ENCODE measurements around the gene FTO. TPM values are rescaled to one million over a fixed set of nuclear protein-coding genes. Genes with fewer than 3 reads are reported as not detected.

FTO gene
- total and polyA plus RNA-seq, 2 donors from 2014 or later: 22.3 to 116 TPM

DNA sequence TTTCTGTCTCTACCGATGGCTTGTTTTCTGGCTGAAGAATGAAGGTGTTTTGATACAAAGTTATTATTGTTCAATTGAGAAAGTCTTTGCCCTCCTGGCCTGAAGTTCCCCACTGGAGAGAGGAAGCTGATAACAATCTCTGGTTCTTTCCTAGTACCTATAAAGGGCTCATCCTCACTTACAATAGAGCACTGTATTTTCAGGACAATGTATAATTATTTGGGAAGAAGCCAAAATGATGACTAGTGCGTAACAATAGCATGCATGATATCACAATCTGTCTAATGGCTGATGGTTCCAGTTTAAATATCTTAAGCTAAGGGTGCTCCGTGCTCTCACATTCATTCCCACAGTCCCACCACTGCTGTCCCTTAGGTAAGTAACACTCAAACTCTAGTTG, 351.9 kb downstream of the FTO start:
- TF ChIP-seq, protein P1, sequence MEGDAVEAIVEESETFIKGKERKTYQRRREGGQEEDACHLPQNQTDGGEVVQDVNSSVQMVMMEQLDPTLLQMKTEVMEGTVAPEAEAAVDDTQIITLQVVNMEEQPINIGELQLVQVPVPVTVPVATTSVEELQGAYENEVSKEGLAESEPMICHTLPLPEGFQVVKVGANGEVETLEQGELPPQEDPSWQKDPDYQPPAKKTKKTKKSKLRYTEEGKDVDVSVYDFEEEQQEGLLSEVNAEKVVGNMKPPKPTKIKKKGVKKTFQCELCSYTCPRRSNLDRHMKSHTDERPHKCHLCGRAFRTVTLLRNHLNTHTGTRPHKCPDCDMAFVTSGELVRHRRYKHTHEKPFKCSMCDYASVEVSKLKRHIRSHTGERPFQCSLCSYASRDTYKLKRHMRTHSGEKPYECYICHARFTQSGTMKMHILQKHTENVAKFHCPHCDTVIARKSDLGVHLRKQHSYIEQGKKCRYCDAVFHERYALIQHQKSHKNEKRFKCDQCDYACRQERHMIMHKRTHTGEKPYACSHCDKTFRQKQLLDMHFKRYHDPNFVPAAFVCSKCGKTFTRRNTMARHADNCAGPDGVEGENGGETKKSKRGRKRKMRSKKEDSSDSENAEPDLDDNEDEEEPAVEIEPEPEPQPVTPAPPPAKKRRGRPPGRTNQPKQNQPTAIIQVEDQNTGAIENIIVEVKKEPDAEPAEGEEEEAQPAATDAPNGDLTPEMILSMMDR (IDR thresholded peaks at IDR 0.05; ENCODE audit: borderline replicate concordance, extremely low read depth, insufficient read depth): no peak
- H3K9me3 ChIP-seq (ENCODE audit: control insufficient read depth in 2 of 3, insufficient read depth in 1 of 3, low read length in 3 of 3): no peaks in the 10 kb centered on the region
- FAIRE-seq (no peak), DNase-seq (no peak)
- H3K4me3 ChIP-seq (ENCODE audit: low read length in 3 of 3): no peak overlapping the region
- H3K4me1 ChIP-seq (ENCODE audit: control insufficient read depth in 2 of 3, insufficient read depth in 2 of 3, low read depth in 1 of 3, low read length in 3 of 3): no peaks in the 10 kb centered on the region
- H3K36me3 ChIP-seq (ENCODE audit: control insufficient read depth in 2 of 3, insufficient read depth in 3 of 3, low read length in 3 of 3): no peaks in the 10 kb centered on the region
- intact Hi-C loops (cut with DNase I): no loop called here
- H3K27ac ChIP-seq (ENCODE audit: low read depth in 2 of 2, low read length in 2 of 2): no peak overlapping the region
- H3K27me3 ChIP-seq (ENCODE audit: control insufficient read depth, insufficient read depth, low read length): no peaks in the 10 kb centered on the region
- H3K9ac ChIP-seq (ENCODE audit: low read length in 3 of 3): no peak overlapping the region

GRCh38 chr16:54056921-54057320, 353.0 kb downstream of the FTO start:
- Histone ChIP-seq H3K4me3 (ENCODE audit: low read length in 3 of 3) (no peak overlapping the region), H3K36me3 (ENCODE audit: control insufficient read depth in 2 of 3, insufficient read depth in 3 of 3, low read length in 3 of 3) (no peaks in the 10 kb centered on the region), H3K9ac (ENCODE audit: low read length in 3 of 3) (no peak overlapping the region), H3K4me1 (ENCODE audit: control insufficient read depth in 2 of 3, insufficient read depth in 2 of 3, low read depth in 1 of 3, low read length in 3 of 3) (no peaks in the 10 kb centered on the region), H3K9me3 (ENCODE audit: control insufficient read depth in 2 of 3, insufficient read depth in 1 of 3, low read length in 3 of 3) (no peaks in the 10 kb centered on the region), H3K27me3 (ENCODE audit: control insufficient read depth, insufficient read depth, low read length) (no peaks in the 10 kb centered on the region), H3K27ac (ENCODE audit: low read depth in 2 of 2, low read length in 2 of 2) (no peak overlapping the region)
- DNase-seq: no peak
- TF ChIP-seq, protein P1 (IDR thresholded peaks at IDR 0.05; ENCODE audit: borderline replicate concordance, extremely low read depth, insufficient read depth): no peak
- intact Hi-C loops (cut with DNase I): no loop called here
- no peak for FAIRE-seq

GRCh38 chr16:54059319-54059718, 355.4 kb downstream of the FTO start:
- intact Hi-C loops (cut with DNase I): no loop called here
- Histone ChIP-seq H3K9me3 (ENCODE audit: control insufficient read depth in 2 of 3, insufficient read depth in 1 of 3, low read length in 3 of 3) (no peaks in the 10 kb centered on the region), H3K27ac (ENCODE audit: low read depth in 2 of 2, low read length in 2 of 2) (no peak overlapping the region), H3K27me3 (ENCODE audit: control insufficient read depth, insufficient read depth, low read length) (no peaks in the 10 kb centered on the region), H3K4me3 (ENCODE audit: low read length in 3 of 3) (no peak overlapping the region), H3K36me3 (ENCODE audit: control insufficient read depth in 2 of 3, insufficient read depth in 3 of 3, low read length in 3 of 3) (no peaks in the 10 kb centered on the region), H3K4me1 (ENCODE audit: control insufficient read depth in 2 of 3, insufficient read depth in 2 of 3, low read depth in 1 of 3, low read length in 3 of 3) (no peaks in the 10 kb centered on the region), H3K9ac (ENCODE audit: low read length in 3 of 3) (no peak overlapping the region)
- no peak for FAIRE-seq
- TF ChIP-seq, protein P1 (IDR thresholded peaks at IDR 0.05; ENCODE audit: borderline replicate concordance, extremely low read depth, insufficient read depth): no peak
- DNase-seq: no peak

Measured in kidney (tissue), 14 donors.